Fibroblast of peridontal ligament (primary cell): ENCODE results near the gene RMP24.
A peak's percentile ranks its signal among the peaks of the same experiment; 100 is the strongest.
"Not testable (repeated sequence)": the region's sequence is repeated elsewhere in the genome, so short reads cannot be mapped to it uniquely, and the experiment has no call there.

ENCODE experiments used
- DNase-seq: peaks from one replicate; pipeline ENCODE4 v3.0.0-alpha.2; 2010; ENCODE audit errors: extremely low read depth

Gene RMP24

GRCh38 chr18:35968278-35968880, 4.1 kb upstream of the RMP24 start:
- DNase-seq = no peak

- DNase-seq = no peak
These were observed 2.8 kb upstream of the RMP24 start for GRCh38 chr18:35969676-35970075.

DNA sequence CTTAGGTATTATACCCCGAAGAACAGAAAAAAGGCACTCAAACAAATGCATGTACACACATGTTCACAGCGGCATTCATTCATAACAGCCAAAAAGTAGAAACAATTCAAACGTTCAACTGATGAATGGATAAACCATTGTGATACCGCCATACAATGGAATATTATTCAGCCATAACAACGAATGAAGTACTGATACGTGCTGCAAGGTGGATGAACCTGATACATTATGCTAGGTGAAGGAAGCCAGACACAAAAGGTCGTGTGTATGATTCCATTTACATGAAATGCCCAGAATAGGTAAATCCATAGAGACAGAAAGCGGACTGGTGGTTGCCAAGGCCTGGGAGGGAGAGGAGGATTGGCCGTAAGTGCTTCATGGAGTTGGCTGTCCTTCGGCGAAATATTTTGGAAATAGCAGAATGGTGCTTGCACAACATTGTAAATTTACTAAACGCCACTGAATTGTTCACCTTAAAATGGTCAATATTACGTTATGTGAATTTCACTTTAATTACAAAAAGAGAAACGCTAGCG, 750 bp upstream of the RMP24 start:
- no peak for DNase-seq

DNA sequence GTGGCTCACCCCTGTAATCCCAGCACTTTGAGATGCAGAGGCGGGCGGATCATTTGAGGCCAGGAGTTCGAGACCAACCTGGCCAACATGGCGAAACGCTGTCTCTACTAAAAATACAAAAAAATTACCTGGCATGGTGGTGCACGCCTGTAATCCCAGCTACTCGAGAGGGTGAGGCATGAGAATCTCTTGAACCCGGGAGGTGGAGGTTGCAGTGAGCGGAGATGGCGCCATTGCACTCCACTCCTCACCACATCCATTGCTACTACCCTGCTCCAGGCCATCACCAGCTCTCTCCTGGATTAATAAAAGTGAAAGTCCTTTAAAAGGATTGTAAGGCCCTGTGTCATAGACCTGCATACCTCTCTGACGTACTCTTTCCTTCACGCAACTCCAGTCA, 1.2 kb downstream of the RMP24 start:
- no peak for DNase-seq

DNA sequence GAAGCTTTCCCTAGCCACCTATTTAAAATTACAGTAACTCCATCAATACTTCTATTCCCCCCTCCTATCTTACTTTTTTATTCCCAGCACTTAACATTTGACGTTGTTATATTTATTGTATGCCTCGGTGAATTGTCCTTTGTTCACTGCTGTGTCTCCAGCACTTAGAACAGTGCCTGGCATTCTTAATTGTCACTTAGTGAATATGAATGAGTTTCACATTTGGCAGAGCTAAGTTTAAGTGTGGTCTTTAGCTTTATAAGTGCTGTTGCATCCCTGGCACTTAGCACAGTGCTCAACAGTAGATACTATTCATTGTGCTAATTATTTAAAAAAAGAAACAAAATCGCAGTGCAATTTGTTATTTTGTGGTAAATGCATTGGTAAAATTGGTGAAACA, 1.7 kb downstream of the RMP24 start:
- no peak for DNase-seq

GRCh38 chr18:35979112-35979511, 6.6 kb downstream of the RMP24 start:
- no peak for DNase-seq

GRCh38 chr18:35982409-35983114, 10.1 kb downstream of the RMP24 start:
- peak; percentile 80 for DNase-seq

DNA sequence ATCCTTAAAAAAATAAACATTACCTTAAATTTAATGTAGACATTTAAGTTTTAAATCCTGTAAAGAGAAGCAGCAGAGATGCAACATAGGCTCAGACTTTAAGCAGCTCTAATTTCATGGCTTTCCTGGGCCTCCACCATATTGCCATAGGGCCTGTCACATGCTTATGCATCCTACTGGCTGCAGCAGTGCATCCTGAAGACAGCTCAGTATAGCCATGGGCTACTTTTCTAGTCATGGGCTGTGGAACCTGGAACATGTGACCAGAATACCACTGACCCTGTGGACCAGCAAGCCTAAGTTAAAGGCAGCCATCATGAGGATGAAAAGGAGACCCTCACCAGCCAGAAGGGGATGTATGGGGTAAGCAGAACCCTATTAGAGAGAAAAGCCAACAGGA, 10.7 kb downstream of the RMP24 start:
- no peak for DNase-seq

GRCh38 chr18:35983818-35984217, 11.3 kb downstream of the RMP24 start:
- peak; percentile 73 for DNase-seq

DNA sequence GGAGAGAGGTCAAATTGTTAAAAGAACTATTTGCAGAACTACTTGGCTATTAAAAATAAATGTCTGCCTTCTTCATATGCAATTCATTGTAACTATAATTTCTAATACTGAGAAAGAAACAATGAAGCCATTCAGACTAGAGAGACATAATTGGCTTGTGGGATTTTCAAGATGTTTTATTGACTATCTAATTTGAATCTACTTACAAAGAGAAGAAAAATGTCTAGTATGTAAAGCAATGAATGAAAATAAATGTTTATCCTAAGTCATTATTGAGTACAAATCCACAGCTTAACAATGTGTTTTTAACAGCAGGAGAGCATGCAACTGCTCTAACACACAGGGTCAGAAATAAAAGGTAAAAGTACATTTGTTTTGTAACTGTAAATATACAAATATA, 19.2 kb downstream of the RMP24 start:
- DNase-seq = no peak

GRCh38 chr18:35993013-35993412, 20.5 kb downstream of the RMP24 start:
- no peak for DNase-seq

DNA sequence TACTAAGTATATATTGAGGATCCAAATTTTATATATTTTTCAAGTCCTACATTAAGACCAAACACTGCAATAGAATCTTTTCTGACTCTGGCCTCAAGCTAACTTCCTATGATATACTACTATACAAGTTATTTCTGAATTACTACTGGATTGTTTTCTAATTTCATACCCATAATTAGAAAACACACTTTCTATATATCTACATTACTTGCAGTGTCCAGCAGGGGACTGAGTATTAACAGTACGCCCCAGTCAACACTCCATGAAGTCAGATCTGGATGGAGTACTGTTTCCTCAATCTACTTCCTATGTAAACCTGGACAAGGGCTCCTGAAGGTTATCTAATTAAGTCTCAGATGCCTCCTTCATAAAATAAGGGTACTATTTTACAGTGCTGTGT, 26.5 kb downstream of the RMP24 start:
- no peak for DNase-seq

GRCh38 chr18:35999925-36000324, 27.4 kb downstream of the RMP24 start:
- DNase-seq = no peak

GRCh38 chr18:36006997-36007396, 34.5 kb downstream of the RMP24 start:
- DNase-seq = no peak

- no peak for DNase-seq
These were observed 36.7 kb downstream of the RMP24 start for GRCh38 chr18:36009214-36009613.

GRCh38 chr18:36012891-36013290, 40.4 kb downstream of the RMP24 start:
- peak; percentile 42 for DNase-seq

- no peak for DNase-seq
These were observed 43.1 kb downstream of the RMP24 start for GRCh38 chr18:36015629-36016028.

GRCh38 chr18:36017232-36017631, 44.8 kb downstream of the RMP24 start:
- peak; percentile 33 for DNase-seq

DNA sequence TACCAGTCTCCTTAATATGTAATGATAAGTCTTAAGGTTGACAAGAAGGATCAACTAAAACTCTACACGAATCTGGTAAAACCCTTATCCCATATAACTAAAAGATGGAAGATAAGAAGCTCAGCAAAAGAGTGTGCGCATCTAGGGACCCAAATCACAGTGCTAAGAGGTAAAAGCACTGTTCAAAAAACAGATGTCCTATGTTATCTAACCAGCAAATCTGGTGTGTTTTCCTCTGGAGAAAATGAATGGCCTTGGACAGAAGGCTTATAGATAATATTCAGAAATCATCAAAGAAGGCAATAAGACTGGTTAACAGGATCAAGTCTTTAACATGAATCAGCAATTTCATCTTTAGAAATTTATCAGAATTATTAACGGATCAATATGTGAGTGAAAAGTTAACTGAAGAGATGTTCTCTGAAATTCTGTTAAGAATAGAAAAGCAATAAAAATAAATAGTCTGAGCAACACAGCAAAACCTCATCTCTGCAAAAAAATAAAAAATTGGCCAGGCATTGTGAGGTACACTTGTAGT, 47.8 kb downstream of the RMP24 start:
- DNase-seq = no peak

DNA sequence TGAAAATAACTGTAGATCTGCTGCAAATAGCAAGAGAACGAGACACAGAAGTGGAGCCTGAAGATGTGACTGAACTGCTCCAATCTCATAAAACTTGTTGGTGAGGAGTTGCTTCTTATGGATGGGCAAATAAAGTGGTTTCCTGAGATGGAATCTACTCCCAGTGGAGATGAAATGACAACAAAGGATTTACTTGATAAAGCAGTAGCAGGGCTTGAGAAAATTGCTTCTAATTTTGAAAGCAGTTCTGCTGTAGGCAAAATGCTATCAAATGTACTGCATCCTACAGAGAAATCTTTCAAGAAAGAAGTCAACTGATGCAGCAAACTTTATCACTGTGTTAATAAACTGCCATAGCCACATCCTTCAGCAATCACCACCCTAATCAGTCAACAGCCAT, 50.9 kb downstream of the RMP24 start:
- DNase-seq = no peak

GRCh38 chr18:36024241-36024640, 51.8 kb downstream of the RMP24 start:
- DNase-seq = not testable (repeated sequence)

DNA sequence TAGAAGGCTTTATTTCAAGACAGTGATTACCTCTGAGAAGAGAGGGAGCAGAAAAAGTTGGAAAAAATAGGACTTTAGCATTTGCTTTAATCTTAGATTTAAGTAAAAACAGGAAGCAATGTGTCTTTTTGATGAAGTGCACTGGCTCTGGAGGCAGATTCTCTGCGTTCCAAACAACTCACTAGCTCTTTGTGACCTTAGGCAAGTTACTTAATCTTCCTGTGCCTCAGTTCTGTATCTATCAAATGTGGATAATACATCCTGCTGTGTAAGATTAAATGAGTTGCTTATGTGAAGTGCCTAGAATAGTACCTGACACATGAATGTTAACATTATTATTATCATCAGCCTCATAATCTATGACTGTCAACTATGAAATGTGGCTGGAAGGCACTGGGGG, 52.5 kb downstream of the RMP24 start:
- no peak for DNase-seq

DNA sequence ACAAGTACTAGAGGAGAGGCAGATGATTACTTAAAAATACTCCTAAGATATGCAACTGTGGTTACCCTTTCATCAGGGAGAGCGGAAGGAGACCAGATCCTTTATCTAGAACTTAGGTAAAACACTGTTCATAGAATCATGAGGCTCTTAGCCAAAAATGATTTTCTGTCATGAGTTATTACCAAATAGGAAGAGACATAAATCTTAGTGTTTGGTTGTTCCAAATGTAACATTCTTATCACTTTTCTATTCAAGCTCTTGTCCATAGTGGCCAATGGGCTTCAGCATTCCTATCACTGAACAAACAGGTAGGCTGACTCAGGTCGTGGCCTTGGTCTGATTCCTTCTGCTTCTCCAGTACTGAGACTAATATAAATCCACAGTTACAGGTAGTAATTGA, 56.4 kb downstream of the RMP24 start:
- DNase-seq = no peak
